ENCODE results near the gene LMOD3. TPM values are rescaled to one million over a fixed set of nuclear protein-coding genes. Genes with fewer than 3 reads are reported as not detected.

The LMOD3 gene
- total RNA-seq, 1 donor: not detected

DNA sequence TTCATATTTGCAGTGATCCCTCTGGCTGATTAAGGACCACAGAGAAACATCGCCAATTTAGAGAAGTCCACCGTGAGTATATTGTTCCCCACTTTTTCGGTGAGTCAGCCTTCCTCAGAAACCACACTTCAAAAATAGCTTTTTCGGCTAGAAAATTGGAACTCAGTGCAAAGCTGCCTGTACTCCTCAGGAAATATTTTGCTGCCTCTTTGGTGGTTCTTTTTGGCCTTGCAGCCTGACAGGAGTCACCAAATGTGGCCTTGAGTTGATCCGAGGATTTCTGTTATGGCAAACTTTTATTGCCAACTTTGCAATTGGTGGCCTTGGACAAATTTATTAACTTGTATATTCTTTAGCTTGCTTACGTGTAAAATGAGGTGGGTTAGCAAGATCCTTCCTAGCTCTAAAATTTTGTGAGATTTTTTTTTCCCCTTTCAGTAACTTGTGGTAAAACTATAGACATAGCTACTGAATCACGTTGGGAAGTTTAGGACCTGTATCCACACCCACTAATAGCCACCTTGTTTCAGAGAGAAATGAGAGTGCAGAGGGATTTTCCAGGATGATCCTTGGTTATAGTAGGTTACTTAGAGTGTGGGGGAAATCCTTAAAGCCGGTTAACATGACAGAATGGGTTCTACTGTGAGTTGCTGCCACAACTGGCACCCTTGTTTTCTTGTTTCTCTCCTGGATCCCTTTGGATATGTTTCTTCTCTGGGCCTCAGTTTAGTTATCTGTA, 27.8 kb downstream of the LMOD3 start:
- peak in 2 of 3 donors; percentile 84 to 86 for DNase-seq (ENCODE audit: low read depth in 2 of 3, low spot score in 2 of 3)

DNA sequence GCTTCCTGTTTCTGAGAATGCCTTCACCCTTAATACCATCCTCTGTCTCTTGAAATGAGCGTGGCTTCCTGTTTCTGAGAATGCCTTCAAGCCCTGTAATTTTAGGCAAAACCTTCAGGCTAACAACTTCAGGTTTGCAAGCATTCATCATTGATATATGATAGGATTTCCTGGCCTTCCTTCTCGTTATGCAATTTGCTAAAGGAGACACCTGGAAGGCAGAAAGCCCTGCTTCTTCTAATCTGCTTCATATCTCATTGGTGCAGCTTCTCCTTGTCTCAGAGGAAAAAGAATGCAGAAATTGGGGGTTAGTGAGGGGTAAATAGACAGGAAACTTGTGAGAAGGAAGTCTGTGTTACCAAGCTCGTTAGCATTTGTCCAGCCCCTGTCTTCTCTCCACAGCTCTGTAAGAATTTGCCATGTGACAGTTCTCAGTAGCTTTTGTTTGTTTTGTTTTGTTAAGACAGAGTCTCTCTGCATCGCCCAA, 30.3 kb downstream of the LMOD3 start:
- DNase-seq (ENCODE audit: low read depth in 2 of 3, low spot score in 2 of 3): peak in 2 of 3 donors; percentile 75 to 92

DNA sequence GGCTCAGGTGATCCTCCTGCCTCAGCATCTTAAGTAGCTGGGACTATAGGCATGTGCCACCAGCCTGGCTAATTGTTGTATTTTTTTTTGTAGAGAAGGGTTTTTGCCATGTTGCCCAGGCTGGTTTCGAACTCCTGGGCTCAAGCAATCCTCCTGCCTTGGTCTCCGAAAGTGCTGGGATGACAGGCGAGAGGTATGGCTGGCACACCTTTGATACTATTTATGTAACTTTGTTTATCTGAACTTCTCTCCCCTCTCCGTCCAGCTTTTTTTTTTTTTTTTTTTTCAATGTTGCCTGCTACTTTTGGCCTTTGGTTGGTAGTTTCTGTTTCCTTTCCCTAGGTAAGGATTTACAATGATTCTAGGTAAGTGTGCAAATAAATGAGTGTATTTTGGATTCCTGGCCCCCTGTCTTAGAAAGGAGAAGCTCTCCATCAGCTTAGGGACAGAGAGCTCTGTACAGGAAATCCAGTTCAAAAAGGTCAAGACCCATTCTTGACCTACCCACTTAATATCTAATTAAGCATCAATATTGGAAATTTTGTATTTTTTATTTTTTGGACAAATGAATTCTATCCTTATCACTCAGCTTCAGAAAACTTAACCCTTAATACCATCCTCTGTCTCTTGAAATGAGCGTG, 30.9 kb downstream of the LMOD3 start:
- peak in 1 of 3 donors; percentile 15 for DNase-seq (ENCODE audit: low read depth in 2 of 3, low spot score in 2 of 3)

DNA sequence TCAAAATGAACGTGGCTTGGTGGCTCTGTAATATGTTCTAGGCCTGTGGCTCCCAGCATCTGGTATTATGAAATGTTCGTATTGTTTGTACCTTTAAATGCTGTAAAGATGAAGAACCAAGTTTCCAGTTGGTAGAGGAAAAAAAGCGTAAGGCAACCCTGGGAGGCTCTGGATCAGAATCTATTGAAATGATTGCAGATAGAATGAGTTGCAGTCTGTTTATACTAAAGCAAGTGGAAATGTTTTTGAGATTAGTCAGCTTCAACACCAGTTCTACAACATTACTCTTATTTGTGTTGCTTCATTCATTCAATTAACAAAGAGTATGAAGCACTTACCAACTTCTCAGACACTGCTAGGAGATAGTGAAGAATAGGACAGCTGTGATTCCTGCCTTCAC, 32.4 kb downstream of the LMOD3 start:
- no peak for DNase-seq (ENCODE audit: low read depth in 2 of 3, low spot score in 2 of 3)

DNA sequence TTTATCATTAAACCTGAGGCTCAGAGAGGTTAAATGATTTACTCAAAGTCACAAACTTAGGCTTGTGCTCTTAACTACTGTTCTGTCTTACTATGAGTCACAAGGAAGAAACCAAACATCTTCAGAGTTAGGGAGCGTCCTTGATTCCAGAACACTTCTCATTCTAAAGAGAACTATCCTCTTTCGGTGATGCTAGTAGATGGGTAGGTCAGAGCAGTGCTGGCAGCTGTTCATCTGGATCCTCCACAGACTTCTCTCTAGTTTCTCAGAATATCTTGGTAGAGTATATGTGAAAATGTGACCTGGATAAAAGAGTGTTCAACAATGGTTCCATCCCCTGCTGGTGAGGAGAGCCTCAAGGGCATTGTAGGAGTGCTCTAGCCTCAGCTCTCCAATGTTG, 34.3 kb downstream of the LMOD3 start:
- DNase-seq (ENCODE audit: low read depth in 2 of 3, low spot score in 2 of 3): no peak

DNA sequence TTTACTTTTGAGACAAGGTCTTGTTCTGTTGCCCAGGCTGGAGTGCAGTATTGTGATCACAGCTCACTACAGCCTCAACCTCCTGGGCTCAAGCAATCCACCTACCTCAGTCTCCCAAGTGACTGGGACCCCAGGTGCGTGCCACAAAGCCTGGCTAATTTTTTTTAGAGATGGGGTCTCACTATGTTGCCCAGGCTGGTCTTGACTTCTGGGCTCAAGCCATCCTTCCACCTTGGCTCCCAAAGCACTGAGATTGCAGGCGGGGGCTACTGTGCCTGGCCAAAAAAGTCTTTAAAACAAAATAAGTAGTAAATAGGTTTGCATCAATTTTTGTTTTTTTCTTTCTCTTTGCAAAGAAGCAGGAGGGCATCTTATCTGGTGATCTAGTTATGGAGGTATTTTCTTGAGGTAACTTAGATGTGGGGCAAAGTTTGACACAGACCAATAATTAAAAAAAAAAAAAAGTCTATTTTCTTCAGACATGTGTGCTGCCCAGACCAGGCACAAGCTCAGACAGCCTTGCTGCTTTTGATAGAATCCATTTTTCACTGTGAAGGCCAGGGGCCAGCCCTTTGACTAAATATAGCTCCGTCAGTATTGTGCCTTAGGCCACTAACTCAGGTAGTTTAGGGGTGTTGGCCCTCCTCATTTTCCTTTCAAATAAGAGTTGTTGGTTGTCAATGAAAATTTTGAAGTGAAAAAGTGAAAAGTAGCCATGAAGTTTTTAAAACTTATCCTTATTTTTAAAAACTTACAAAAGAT, 35.2 kb downstream of the LMOD3 start:
- DNase-seq (ENCODE audit: low read depth in 2 of 3, low spot score in 2 of 3): no peak

DNA sequence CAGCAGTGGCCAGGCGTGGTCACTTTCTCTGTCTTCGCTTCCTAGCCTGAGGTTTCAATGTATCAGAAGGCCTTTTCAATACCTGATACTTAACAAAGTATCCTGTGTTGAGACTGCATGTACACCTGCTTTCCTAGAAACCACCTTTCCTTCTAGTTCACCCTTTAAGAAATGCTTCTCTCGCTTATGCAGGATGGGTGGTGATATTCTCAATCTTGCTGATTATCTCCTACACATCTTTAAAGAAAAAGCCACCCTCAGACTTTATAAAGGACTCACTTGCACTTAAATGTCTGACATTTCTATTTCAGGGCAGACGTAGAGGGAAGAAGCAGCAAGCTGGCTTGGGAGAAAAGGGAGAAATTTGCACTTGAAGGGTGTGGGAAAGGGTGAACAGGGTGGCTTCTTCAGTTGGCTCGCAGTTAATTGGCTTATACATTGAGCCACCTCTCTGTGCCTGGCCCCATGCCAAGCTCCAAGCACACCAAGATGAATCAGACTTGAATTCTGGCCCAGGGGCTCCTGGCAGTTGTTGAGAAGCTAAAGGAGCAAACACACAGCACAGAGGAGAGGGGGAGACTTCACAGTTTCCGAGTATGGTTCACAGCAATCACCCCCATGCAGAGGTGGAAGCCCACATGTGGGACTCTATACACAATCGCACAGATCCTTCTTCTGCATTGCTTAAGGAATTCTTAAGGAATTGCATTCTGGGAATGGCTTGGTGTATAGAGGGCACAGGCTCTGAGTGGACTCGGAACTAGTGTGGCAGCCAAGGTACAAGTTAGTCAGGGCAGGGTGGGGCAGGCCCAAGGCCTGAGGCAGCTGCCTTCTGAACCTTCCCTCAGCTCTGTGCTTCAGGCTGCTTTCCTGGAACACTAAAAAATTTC, 36.3 kb downstream of the LMOD3 start:
- peak in 2 of 3 donors; percentile 68 to 76 for DNase-seq (ENCODE audit: low read depth in 2 of 3, low spot score in 2 of 3)

DNA sequence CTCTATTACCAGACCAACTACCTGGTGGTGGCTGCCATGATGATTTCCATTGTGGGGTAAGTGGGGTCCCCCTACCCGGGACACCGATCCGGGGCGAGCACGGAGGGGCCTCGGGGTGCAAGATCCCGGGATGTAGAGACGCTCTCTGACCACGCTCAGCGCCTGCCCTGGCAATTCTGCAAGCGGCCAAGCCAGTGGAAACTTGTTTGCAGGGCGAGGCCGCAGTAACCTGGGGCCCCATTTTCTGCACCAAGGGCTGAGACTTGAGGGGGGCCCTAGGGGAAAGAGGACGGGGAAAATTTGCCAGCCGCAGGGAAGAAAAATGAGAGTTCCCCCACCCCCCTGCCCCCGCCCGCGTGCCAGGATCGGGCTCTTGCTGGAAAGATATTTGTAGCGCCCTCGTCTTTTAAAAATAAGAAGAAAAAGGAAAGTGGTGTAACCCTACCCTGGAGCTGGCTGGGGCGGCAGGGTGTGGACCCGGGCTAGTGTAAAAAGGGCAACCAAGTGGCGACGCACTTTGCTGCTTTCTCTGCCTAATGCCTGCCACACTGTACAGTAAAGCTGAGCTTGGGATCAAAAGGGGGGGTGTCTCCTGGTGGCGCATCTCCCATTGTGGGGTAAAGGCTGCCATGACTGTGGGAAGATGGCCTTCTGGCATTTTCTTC, 37.1 kb downstream of the LMOD3 start:
- no peak for DNase-seq (ENCODE audit: low read depth in 2 of 3, low spot score in 2 of 3)

DNA sequence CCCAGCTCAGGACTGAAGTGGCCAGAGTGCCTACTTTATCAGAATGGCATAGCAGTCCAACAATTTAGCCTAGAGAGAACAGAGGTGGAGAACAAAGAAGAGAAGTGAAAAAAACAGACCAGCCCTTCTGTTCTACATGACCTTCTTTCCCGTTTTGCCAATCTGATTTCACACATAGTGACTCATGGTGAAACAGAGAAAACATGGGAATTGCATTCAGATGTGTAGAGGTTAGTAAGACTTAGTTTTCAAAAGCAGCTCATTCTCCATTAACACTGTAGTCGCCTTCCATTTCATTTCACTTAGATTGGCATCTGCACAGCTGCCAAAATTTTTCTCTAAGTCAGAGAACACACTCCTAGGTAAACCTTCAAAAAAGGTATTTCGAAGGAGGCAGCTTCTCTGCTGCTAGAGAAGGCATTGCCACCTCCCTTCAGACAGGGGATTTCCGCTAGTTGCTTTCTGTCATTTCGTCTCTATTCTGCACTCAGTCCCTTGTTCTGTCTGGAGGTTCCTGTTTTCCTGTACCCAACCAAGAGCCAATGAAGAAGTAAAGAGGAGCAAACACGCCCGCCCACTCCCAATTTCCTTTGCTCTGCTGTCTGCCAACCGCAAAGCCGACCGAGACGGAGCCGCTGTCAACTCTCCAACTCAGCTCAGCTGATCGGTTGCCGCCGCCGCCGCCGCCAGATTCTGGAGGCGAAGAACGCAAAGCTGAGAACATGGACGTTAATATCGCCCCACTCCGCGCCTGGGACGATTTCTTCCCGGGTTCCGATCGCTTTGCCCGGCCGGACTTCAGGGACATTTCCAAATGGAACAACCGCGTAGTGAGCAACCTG, 37.8 kb downstream of the LMOD3 start, which contains the start of gene ARL6IP5:
Gene ARL6IP5, plus strand, starts transcription at position 612 of the 842 bp plus-strand sequence. Its CDS starts 111 bp downstream, at position 723.
- peak; percentile 74 to 97 (median 96) for DNase-seq (ENCODE audit: low read depth in 2 of 3, low spot score in 2 of 3)

DNA sequence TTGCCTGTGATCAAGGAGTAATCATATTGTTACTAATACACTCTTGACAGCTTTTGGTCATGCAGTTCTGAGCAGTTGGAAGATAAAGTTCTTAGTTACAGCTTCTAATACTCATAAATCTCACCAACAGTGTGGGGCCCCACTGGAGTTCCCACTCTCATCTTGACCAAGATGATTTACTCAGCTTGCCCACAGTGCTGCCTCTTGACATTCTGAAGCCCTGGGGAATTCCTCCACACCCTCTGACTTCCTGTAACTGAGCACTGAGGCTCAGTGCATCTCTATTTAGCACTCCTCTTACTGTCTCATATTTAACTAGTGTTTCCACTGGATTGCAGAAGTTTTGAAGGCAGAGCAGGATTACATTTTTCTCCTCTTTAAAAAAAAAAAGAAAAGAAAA, 39.6 kb downstream of the LMOD3 start:
- peak in 2 of 3 donors; percentile 59 to 74 for DNase-seq (ENCODE audit: low read depth in 2 of 3, low spot score in 2 of 3)

DNA sequence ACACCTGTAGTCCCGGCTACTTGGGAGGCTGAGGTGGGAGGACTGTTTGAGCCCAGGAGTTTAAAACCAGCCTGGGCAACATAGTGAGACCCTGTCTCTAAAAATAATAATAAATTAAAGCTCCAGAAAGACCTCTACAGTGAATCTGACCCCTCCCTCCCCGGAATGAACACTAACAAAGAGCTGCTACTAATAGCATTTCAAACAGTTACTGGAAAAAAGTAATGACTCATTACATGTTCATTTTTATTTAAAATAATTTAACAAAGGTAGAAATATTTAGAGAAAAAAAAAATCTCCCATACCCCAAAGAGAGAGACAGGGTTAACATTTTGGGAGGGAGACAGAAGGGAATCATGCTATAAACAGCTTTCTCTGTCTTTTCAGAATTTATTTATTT, 40.0 kb downstream of the LMOD3 start:
- DNase-seq (ENCODE audit: low read depth in 2 of 3, low spot score in 2 of 3): no peak

DNA sequence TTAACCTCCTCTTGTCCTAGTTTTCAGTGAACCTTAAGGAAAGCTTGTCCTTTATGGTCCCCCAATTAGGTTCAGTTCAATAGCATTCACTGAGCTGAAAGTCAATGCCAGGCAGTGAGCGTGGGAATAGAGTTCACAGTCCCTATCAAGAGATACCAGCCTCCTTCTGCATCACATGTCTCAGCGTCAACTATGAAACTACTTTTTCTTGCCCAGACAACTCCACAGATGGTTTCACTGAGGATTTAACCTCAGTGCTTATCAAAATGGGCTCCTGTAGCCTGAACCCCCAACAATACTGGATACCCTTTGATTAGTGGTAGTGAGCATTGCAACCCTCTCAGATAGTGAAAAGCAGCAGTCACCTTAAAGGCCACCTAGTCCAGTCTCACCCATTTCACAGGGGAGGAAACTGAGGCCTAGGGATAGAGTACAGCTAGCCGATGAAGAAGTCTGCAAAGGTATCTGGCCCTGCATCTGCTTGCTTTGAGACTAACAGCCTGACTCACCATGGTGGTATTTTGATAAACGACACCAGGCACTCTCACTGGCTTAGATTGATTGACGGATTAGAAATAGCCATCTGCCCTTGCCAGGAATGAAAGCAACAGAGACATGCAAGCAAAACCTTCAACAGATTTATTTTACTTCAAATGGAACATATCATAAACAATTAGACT, 40.7 kb downstream of the LMOD3 start:
- DNase-seq (ENCODE audit: low read depth in 2 of 3, low spot score in 2 of 3): no peak

DNA sequence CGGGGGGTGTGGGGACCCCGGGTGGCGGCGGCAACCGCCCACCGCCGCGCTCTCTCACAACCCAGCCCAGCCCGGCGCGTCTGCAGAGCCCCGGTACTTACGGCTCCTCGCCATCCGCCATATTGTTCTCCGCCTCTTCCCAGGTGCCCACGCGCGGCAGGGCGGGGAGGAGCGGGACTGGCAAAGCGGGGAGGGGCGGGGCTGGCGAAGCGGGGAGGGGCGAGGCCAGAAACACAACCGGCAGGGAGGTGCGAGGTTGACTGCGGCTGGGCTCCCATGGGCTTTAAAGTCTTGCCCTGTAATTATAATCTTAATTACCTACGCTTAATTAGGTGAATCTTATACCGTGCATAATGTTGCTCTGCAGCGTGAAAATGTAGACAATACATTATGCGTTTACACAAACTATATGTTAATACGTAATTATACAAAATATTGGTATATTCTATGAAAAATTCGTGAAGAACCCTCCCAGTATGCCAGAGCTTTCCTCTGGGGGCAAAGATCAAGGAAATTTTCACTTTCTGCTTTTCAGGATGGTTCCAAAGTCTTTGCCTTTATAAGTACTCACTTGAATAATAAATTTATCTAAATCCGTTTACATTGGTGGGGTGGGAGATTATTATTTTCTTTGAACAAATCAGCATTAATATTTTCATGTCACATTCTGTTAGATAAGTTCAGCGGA, 42.0 kb downstream of the LMOD3 start, which contains the start of gene UBA3:
Gene UBA3, minus strand, starts transcription at position 133 of the 688 bp plus-strand sequence. Its CDS starts 12 bp downstream, at position 121.
- DNase-seq (ENCODE audit: low read depth in 2 of 3, low spot score in 2 of 3): peak; percentile 69 to 93 (median 87)

DNA sequence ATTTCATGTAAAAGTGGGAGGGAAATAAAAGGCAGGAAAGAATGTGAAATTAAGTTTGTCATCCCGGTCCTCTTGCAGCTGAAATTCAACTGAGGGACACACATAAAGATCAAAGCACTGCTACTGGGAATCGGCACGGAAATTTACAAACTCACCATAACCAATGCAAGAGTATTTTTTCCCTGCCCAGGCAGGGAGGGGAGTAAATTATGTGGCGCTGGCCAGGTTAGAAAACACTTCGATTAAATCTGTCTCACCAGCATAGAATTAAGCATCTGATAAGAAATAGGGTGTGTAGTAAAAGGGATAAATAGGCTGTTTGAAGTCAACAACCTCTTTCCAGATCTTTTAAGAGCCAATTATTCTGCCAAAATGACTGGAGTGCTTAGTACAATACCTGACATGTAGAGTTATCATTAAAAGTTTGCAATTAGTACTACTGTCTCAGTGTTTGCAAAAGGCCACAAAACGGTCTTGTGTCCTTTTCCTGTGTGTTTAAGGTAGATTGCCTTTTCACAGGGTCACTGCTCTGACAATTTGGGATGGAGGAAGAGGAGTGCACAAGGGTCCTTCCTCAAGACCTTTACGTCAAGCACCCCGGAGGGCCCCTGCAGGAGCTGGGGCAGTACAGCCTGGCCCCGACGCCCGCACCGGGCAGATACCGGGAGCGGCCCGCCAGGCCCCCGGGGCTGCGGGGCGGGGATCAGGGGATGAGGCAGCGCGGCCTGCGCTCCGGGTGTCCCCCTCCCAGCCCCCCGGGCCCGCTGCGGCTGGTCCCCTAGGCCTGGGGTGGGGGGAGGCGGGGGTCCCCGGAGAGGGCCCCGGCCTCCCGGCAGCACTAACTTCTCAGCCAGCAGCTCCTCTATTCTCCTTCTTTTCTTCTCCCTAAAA, 42.9 kb downstream of the LMOD3 start:
- no peak for DNase-seq (ENCODE audit: low read depth in 2 of 3, low spot score in 2 of 3)

DNA sequence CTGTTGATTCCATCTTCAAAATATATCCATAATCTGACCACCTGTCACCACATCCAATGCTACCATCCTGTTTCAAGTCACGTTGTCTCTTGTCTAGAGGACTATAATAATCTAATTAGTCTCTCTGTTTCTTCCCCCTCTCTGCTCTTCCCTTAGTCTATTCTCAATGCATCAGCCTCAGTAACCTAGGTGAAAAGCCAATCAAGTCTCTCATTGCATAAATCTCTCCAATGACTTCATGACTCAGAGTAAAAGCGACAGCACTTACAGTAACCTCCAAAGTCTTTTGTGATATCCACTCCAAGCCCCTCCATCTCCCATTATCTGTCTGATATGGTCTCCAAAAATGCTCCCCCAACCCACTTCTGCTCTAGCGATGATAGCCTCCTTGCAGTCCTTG, 49.5 kb downstream of the LMOD3 start:
- DNase-seq (ENCODE audit: low read depth in 2 of 3, low spot score in 2 of 3): no peak

DNA sequence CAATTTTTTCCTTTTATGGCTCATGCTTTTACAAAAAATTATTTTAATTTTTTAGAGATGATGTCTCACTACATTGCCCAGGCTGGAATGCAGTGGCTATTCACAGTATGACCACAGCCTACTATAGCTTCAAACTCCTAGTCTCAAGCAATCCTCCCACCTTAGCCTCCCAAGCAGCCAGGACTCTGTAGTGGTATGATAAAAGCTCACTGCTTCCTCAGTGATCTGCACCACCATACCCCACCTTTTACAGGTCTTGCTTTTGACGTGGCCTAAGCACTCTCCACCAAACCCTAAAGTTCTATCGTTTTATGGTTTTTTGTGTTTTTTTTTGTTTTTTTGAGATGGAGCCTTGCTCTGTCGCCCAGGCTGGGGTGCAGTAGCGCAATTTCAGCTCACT, 56.3 kb downstream of the LMOD3 start:
- DNase-seq (ENCODE audit: low read depth in 2 of 3, low spot score in 2 of 3): no peak

Data from hematopoietic multipotent progenitor cell (in vitro differentiated cells).